ENCODE measurements around the gene UMAD1.
A peak's percentile ranks its signal among the peaks of the same experiment; 100 is the strongest.

The UMAD1 gene

GRCh38 chr7:7695111-7695817 is 54.7 kb downstream of the UMAD1 start:
- DNase-seq: no peak

- peak; percentile 30 for DNase-seq
These were observed 56.0 kb downstream of the UMAD1 start for GRCh38 chr7:7696458-7697119.

DNA sequence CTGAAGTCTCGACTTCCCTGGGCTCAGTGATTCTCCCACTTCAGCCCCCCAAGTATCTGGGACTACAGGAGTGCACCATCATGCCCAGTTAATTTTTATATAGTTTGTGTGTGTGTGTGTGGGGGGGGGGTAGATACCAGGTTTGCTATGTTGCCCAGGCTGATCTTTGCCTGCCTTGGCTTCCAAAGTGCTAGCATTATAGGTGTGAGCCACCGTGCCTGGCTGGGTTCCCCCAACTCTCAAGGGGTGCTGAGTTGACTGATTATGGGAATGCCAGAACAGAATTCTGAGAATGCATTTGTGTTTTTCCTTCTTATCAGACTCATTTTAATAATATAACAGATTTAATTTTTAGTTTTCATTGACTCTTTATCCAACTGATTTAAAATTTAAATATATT is 58.4 kb downstream of the UMAD1 start:
- no peak for DNase-seq

- DNase-seq: no peak
These were observed 58.8 kb downstream of the UMAD1 start for GRCh38 chr7:7699380-7699779.

- DNase-seq: no peak
These were observed 59.4 kb downstream of the UMAD1 start for GRCh38 chr7:7699970-7700369.

- DNase-seq: peak; percentile 64
These were observed 61.0 kb downstream of the UMAD1 start for GRCh38 chr7:7701527-7701926.

GRCh38 chr7:7702826-7703225 is 62.3 kb downstream of the UMAD1 start:
- peak; percentile 56 for DNase-seq

DNA sequence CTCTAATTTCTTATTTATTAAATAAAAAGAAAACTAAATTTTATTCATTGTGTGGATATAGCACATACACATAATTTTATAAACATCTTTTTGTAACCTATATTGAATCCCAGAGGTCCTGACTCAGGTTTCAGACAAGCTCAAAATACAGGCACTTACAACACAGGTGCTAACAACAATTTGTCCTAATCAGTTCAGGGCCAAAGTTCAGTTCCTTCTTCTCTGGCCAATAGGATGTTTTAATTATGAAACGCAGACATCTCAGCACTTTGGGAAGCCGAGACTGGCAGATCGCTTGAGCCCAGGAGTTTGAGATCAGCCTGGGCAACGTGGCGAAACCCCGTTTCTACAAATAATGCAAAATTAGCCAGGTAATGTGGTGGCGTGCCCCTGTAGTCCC is 62.9 kb downstream of the UMAD1 start:
- peak; percentile 26 for DNase-seq

GRCh38 chr7:7704867-7705266 is 64.3 kb downstream of the UMAD1 start:
- no peak for DNase-seq

- DNase-seq: no peak
These were observed 64.8 kb downstream of the UMAD1 start for GRCh38 chr7:7705318-7705717.

DNA sequence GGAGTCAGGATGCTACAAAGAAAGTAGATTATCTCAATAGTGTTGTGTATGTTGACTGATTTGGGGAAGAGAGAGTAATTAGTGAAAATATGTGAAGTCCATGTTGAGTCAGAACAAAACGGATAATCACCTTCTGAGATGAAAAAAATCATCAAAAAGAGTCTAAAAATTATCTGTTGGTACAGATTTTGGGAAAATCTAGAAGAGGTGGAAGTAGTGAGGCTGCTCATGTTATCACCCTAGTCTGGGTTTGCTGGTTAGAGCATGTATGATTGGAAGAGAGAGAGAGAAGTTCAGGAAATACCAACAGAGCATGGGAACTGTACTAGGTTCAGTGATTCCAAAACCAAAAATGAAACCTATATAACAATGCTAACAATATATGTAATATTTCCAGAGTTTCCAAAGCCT is 65.6 kb downstream of the UMAD1 start:
- peak; percentile 29 for DNase-seq

GRCh38 chr7:7706556-7707172 is 66.1 kb downstream of the UMAD1 start:
- DNase-seq: no peak

GRCh38 chr7:7707246-7707645 is 66.7 kb downstream of the UMAD1 start:
- DNase-seq: peak; percentile 72

DNA sequence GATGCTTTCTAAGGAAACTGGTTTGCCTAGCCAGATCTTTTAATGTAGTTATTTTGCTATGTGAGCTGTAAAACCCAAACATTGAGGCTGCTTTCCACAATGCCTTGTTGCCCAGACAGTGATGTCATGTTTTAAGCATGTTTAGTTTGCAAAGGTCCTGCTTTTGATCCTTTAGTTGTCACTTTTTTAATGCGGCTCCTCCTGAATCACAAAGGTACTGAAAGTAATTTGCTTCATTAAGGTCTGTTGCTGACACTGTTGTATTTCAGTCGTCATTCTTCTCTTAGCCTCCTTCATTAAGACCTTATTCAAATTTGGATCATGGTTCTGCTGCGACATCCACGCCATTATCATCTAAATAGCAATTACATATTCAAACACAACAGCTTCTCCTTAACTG is 67.3 kb downstream of the UMAD1 start:
- DNase-seq: peak; percentile 93

DNA sequence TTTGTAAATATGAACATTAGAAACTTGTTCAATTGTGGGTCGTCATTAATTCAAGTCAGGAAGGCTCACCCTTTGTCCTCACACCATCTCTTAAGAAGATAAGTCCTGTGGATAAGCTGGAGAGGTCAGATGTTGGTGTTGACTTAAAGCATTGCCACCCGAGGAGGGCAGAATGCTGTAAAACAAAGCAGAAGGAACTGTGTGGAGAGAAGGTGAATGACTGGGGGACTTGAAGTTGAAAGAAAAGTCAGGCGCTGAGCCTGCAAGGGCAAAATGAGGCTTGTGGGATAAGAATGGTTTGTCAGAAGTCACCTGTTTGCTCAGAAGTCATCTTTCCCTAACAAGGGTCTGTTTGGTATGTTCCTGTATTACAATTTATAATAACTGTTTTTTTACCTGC is 68.7 kb downstream of the UMAD1 start:
- peak; percentile 96 for DNase-seq

DNA sequence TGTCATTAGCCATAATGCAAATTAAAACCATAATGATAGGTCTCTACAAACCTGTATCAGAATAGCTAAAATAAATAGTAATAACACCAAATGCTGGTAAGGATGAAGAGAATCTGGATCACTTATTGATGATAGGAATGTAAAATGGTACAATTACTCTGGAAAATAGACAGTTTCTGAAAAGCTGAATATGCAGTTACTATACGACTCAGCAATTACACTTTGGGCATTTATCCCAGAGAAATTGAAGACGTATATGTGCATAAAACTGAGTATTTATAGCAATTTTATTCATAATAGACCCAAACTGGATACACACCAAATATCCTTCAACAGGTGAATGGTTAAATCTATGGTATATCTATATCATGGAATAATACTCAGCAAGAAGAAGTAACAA is 69.9 kb downstream of the UMAD1 start:
- DNase-seq: no peak

- no peak for DNase-seq
These were observed 73.2 kb downstream of the UMAD1 start for GRCh38 chr7:7713730-7714129.

DNA sequence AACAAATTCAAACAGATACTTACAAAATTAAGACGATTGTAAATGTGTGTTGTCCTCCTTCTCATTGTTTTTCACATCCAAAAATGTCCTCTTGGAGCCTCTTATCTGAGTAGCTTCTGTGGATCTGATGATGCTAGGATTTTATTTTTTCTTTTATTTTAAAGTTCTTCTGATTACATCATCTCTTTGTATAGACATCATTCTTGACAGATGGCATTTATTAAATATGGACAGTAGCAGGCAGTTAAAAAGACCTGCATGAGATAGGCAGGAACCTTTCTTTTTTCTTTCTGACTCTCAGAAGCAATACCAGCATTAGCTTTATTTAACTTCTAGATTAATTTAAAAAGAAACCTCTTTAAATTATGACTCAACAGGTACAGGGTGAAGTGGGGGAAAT is 77.9 kb downstream of the UMAD1 start, which contains the start of gene RPA3:
Gene RPA3, minus strand, starts transcription at position 116 of the 400 bp plus-strand sequence. CDS start 78,189 bp downstream, outside the sequence.
- DNase-seq: peak; percentile 75

GRCh38 chr7:7719236-7719635 is 78.7 kb downstream of the UMAD1 start:
- peak; percentile 98 for DNase-seq

DNA sequence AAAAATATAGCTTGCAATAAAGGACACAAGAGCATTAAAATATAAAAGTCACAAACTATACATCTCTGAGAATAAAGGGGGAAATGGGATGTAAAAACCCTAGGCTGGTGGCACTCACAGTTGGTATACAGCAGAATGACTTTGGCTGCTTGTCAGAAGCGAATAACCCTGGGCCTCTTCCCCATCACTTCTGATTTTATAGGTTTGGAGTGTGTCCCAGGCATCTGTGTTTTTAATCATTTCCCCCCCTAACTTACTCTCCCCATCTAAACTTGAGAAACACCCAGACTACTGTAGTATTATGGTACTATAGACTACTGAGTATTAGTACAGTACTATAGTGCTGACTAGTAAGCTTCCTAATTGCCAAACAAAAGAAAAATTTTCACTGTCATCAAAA is 79.6 kb downstream of the UMAD1 start:
- DNase-seq: peak; percentile 84

- peak; percentile 72 for DNase-seq
These were observed 80.4 kb downstream of the UMAD1 start for GRCh38 chr7:7720750-7721621.

DNA sequence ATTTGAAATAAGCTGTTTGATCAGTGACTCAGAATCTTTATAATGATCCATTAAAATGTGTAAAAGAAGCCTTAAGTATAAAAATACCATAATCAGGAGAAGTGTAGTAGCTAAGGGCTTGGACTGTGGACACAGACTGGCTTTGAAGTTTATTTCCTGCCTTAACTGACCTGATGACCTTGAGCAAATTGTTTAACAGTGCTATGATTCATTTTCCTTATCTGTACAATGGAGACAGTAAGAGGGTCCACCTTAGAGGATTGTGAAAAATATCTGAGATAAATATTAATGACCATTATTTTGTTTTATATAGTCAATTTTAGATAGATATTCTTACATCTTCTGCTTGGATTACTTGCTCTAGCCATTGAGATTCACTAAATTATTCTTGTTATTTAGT is 91.2 kb downstream of the UMAD1 start:
- no peak for DNase-seq

DNA sequence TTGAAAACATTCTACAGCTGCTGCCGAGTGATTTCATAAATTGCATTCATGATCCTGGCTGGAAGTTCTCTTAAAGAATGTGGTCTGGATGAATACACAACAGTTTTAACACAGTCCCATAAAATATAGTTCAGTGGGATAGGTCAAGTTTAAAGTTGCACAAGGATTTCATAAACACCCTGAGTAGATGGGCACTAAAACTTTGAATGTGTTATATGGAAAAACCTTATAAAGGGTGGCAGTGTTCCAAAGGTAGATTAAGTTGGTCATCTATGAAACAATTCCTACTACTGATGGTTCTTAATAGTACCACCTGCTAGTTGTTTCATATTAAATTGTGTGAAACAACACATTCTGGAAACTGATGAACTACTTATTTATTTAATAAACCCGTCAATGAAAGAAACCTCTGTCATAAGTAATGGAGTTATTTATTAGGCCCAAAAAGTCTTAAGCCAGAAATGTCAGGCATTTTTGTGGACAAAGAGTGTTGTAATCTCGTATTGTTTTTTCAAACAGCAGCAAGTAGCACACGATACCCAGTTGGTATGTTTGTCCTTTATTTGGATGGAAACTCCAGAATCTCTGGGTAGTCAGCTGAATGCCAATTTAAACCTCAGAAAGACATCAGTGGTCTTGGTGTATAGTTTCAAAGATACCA is 92.2 kb downstream of the UMAD1 start:
- no peak for DNase-seq

Measured in NCI-H69 (cell line).